Stimulated activated CD4-positive, alpha-beta T cell treated with anti-CD3 and anti-CD28 coated beads, Interleukin-12 subunit alpha, Interleukin-12 subunit beta, amount 100 ng/mL, for 48 hours (primary cell): ENCODE results near the gene AKAP13.

ENCODE experiments used
- DNase-seq, 3 donors: peaks; one replicate each; pipeline ENCODE4 v3.0.0-alpha.2; 2020; ENCODE audit warnings: low read depth in 2 of 3, low spot score in 1 of 3

Gene AKAP13

DNA sequence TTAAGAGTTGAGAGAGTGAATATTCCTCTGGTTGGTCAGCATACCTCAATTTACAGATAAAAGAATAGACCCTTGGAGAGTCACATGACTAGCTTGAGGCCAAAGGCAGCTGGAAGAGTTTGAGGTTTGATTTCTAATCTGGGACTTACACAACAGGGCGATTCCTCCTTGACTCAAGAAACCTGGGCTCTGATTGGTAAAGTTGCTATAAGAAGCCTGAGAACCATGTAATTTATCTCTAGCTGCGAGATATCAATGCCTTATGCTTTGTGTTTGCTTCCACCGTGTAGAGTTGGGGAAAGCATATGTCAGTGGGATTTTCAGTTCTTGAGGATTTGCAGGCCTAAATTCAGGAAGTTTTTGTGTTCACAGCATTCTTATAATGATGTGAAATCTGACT lies 208.3 kb downstream of the AKAP13 start:
- DNase-seq = no peak

DNA sequence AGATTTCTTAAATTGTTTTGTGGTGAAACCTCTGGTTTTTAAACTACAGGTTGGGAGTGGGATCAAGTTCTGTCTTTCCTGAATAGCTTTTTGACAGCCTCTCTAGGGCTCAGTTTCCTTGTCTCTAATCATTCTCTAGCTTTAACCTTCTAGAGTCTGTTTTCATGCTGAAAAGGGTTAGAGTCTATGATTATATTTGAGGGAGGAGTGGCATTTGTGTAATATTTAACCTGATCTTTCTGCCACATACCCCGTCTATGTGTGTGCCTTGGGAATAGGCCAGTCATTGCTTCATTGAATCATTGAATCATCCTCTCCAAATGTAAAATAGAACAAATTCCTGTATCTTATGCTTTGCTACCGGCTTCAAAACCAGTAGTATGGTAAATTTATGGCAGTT lies 209.4 kb downstream of the AKAP13 start:
- no peak for DNase-seq

DNA sequence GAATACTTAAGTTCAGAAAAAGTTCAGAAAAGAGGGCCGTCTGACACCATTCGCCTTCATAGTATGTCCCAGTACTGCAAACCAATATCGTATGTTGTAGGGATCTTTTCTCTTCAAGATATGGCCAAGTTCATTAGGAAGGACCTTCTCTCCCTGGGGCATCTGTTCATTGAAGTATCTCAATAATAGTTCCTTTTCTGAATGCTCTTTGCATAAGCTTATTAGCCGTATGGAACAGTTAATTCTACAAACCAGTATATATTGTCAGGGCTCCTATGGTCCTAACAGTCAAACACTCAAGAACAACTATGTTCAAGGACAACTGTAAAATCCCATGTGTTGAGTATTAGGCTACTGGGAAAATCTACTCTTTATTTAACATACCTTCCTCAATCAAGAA lies 211.2 kb downstream of the AKAP13 start:
- no peak for DNase-seq

DNA sequence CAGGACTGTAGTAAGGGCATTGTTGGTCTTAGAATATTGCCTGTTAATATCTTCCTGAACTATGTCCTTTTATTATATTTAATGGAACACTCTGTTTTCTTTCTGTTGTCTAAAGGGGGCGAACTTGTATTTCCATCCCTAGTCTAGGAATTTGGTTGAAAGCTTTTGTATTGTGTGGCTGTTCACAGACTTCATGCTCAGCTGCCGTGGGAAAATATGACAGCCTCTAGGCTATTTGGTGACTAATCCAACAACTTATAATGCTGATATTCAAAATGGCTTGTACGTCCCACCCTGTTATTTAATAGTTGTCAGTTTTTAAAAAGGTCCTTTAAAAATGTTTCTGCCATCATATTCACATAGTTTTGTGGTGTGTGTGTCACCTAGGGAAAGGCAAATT lies 211.7 kb downstream of the AKAP13 start:
- no peak for DNase-seq

DNA sequence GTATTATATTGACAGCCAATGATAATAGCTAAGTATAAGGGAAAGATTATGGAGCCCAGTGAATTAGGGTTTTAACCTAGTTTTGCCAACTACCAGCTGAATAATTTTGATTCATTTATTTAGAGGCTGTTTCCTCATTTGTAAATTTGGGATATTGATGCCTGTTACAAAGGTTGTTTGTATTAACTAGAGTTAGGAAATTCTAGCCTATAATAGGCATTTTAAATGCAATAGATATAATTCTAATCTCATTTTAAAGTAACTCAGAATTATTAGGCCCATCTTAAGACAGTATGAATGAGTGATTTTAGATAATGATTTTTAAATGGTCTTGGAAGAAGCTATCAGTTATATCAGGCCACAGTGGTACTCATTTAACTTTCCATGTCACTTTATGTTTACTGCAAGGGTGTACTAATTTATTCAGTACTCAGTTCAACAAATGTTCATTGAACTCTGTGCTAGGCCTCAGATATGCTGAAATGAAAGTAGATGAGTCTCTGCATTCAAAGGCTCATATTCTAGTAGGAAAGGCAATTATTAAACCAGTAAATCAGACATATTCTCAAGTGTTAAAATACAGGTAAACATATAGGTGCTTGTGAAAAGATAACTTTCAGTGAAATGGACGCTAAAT lies 213.5 kb downstream of the AKAP13 start:
- DNase-seq = no peak

DNA sequence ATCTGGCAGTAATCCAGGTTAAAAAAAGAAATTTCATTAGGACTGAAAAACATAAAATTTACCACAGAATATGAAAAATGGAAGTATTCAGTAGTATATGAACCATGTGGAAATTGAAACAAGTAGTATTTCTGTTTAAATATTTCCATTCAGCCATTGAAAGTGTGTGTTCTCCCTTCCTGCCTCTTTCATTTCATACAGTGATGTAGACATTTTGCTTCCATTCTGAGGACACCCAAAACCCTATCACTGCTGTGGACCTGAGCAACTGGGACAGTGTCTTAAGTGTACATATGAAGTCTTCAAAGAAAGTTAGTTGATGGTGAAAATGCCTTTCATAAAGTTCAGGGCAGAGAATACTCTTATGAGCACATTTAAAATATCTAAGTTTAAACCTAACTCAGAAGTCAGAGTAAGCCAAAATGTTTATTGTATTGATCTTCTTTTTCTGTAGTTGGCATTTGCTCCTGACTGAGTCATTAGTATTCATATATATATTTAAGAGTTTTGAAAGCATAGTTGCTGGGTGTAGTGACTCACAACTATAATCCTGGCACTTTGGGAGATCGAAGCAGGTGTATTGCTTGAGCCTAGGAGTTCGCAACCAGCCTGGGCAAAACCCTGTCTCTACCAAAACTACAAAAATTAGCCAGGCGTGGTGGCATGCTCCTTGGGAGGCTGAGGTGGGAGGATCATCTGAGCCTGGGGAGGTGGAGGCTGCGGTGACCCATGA lies 215.6 kb downstream of the AKAP13 start:
- no peak for DNase-seq

DNA sequence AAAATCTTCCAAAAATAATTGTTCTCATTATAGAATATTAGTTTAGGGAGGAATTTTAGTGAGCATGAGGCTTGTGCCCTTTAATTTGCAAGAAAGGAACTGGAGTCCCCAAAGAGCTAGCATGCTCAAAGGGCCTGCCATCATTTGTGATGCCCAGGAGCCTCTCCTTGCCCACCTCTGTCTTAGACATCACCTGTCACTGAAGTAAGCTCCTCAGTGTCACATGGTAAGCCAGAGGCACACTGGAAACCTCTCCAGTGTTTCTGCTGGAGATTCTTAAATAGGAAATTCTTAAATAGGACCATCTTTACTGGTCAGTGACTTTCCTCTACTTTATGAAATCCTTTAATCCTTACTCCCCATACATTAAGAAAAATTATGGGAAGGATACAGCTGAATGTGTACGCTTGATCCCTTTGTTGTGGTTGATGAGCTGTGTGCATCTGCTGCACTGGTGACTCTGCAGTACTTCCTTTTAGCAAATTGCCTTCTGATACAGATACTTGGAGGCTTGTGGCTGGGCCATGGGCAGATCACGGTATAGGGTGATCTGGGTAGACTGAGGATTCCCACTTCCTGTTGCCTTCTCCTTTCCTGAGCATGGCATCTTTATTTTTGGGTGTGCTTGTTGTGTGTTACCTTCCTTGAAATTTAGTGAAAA lies 216.9 kb downstream of the AKAP13 start:
- DNase-seq = no peak

DNA sequence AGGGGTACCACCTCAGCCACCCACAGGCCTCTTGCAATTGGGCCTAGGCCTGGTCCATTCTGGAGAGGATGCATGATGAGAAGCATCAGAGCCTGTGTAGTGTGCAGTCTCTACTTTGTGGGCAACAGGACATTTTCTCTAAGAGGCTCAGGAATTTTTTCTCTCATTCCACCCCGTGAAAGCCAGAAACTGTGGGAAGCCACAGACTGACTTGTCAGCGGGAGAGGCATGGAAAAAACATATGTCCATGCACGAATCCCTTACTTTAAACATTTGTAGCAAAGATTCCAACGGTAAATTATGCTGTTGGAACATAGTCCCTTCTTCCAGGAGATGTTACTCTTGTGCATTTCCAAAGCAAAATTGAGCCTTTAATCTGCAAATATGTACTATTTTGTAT lies 217.8 kb downstream of the AKAP13 start:
- DNase-seq = no peak

DNA sequence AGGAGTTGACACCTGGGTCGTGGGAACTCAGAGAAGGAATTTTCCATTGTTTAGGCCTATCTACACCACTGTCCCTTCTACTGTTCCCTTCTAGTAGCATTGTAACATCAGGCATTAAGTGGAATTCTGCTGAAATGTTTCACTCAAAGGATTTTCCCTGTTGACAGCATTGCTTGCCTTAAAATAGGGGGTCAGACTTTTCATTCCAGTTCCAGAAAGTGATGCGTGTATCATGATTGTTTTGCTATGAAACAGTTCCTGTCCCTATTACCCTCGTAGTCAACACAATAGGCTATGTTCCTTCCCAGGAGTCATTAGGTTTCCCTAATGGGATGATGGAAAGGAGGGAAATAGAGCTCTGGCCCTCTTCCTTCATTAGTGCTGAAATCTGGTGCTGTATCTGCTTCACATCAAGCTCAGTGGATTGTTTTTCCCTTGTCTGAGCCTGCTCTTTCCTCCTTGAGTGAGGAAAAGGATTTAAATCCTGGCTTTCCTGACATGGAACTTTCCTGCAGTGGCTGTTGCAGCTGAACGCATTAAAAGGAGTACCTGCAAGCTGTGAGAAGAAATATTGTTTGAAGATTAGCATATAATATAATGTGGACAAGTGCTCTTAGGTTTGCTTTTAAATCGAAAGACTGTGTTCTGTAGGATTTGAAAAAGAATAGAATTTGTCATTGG lies 218.5 kb downstream of the AKAP13 start:
- no peak for DNase-seq

DNA sequence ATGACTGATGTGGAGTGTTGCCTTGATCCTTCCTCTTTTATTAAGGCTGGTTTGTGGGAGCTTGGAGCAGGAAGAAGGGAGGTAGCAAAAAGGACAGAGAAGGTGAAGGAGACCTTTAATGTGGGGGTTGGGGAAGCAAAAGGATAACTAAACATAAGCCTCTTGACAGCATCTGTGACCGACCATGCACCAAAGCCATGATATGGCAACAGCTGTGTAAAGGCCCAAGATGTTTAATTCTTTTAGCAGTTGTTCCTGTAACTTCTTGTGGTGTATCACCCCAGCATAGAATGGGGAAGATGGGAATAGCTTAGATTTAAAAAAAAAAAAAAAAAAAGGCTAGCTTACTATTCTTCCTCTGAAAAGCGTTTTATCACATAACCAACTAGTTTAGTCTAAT lies 219.6 kb downstream of the AKAP13 start:
- DNase-seq = no peak

DNA sequence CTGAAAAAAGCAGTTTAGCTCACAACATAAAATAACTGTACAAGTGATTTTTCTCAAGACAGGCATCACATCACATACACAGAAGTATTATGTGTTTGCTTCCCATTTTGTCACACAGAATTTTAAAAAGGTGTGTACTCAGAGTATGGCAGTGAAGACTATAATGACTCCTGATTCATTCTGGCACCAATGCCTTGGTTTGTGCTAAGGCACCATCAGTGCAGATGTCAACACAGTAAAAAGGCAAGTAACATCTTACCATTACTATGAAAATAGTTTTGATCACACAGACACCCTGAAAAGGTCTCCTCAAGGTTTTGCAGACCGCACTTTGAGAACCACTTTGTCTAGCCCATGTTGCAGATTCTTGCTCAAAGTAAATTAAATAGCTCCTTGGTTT lies 222.8 kb downstream of the AKAP13 start:
- DNase-seq = no peak

DNA sequence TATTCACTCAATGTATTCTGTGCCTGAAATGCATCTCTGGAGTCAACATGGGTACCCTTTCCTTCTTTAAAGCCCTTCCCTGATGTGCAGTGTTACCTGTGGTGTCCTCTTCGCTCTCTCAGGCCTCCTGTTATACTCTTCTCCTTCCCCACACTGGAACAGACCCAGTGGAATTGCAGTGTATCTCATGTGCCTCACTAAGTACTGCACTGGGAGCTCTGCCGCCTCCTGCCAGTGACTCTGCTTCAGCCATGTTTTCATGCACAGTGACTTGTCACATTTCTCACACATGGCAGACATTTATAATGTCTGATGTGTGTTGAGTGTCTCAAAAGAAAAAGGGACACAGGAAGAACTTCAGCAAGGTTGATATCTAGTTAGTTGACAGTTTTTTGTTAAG lies 223.3 kb downstream of the AKAP13 start:
- no peak for DNase-seq

DNA sequence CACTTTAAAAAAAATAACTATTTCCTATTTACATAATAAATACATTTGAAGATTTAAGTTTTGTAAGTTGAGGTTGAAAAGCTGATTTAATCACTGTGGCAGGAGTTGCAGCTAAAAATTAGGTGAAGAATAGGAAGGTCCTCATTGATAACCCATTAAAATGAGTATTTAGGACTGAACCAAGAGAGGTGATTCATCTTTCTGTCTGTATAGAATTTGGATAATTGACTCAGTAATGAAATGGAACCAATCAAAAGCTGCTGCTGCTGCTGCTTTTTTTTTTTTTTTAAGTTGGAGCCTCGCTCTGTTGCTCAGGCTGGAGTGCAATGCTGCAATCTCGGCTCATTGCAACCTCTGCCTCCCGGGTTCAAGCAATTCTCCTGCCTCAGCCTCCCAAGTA lies 223.8 kb downstream of the AKAP13 start:
- no peak for DNase-seq

DNA sequence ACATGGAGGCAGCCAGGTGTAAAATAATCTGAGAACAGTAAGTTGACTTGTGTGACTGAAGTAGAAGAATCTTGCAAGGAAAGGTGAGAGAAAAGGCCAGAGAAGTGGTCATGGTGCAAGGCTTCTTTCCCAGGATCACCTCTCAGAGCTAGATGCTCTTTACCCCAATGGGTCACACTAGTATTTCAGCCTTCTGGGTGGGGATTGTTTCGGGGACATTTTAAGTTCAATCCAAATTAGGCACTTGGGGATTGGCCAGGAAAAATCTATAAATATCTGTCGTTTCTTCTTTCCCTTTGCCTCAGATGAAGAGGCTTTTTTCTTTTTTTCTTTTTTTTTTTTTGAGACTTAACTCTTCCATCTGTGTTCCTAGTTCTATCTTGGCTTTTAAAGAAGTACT lies 226.3 kb downstream of the AKAP13 start:
- no peak for DNase-seq

DNA sequence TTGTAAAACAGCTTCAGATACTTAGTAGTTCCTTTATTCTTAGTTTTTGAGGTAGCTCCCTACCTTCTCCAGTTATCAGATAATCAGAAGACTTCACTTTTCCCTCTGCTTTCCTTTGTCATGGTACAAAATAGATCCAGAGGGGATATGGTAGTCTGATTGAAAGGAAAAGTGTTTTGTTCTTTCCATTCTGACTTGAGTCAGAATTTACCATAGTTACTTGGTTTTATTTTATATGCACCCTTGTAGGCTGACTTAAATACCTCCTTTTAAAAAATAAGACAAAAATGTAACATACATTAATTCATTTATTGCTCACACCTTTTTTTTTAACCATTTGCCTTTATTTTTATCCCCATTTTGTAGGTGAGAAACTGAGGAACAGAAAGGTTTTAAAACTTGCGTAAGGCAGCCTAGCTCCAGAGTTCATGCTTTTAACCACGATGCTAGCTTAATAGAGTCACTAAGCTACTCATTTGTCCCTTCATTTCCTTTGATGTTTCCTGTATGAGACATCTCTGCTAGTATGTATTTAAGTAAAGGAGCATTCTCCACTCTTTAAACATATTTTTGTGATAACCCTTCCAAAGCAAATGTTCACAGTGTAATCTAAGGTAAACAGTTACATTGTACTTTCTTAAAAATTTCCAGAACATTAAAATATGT lies 226.9 kb downstream of the AKAP13 start:
- DNase-seq = no peak

DNA sequence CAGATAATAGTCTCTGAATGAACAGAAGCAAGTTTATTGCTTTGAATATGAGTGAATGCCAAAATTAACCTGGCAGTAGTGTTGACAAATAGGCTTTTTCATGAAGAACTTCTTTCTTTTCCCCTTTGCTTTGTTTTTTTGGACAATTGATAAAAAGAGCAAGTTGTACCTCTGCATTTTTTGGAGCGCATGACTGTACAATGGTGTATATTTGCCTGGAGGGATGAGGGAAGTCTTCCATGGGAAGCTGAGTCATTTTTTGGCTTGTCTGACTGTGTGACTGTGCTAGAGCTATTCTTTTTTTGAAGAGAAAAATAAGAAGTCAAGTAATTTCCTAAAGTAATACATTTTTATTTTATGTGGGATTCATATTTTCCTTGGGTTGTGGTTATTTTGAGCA lies 227.4 kb downstream of the AKAP13 start:
- DNase-seq = no peak

DNA sequence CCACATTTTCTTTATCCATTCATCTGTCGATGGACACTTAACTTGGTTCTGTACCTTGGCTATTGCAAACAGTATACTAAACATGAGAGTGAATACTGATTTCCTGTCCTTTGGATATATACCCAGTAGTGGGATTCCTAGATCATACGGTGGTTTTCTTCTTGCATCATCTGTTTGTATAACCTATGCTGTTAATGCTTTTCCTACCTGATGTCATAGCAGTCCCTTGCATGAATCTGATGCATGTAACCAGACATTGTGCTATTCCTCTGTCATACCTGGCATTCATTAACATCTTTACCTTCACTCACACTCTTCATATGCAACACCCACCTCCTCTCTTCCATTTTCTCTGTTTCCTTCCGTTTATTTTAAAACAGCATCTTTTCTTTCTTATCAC lies 229.1 kb downstream of the AKAP13 start:
- no peak for DNase-seq

DNA sequence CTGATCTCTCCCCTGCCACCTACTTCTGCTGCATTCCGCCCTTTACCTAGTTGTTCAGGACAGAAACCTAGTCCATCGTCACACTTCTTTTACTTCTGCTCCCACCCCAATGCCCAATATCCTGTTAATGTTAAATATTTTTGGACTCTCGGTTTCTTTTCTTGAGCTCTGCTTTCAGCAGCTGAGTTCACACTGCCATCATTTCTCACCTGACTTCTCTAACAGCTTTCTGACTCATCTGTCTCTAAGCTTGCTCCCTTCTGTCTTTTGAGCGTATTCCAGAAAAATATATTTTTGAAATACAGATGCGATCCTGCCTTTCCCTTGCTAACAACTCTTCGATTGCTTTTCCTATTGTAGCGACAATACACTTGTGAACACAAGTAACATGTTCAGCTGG lies 231.0 kb downstream of the AKAP13 start:
- DNase-seq = no peak

DNA sequence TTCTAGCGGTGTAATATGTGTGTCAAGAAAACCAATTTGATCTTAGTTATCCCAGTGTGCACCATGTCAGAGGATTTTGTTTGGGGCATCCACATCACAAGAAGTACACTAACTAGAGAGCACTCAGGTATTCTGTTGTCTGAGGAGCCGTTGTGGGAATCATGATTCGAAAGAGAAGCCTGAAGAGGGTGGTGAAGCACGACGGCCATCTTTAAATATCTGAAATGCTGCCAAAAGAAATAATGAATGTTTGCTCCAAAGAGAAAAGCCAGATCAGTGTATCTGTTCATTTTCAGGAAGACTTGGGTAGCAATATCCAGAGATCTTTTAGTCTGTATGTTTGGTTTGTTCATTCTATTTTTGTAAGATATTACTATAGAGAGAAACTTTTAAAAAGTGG lies 233.7 kb downstream of the AKAP13 start:
- DNase-seq = no peak

DNA sequence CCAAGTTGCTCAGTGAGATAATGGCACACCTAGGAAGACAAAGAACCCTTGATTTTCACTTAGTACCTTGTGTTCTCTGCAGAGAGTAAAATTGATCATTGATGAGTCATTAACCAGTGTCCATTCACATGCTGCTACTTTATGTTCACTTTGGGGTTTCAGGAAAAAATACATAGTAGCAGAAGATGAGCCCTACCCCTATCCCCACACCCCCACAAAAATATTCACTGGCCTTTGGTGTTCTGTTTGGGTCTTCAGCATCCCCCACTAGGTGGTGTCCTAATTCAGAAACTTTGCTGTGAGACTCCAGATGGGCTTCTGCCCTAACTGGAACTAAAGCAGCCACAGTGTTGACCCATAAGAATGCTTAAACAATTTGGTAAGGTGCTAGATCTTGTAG lies 235.5 kb downstream of the AKAP13 start:
- no peak for DNase-seq

DNA sequence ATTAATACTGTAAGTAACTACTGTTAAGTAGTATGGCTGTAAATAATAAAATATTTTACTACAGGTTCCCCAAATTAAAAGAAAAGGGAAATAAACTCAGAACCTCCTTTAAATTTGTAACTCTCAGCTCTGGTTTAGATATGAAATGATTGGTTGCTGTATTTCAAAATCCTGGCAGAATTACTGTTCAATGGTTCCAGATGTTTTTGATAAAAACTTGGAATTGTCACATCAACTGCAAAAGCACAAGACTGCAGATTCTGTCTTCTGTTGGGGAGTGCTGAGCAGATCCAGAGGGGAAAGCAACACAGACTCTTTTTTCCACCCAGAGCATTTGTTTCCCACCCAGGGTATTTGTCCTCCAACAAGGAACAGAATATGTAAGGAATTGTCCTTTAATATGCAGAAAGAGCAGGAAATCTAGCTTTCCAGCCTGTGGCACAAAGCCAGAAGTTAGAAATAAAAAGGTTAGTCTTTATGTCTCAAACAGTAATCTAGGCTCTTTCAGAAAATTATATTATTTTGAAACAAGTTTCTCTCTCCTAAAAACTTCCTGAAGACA lies 236.2 kb downstream of the AKAP13 start:
- DNase-seq = no peak

DNA sequence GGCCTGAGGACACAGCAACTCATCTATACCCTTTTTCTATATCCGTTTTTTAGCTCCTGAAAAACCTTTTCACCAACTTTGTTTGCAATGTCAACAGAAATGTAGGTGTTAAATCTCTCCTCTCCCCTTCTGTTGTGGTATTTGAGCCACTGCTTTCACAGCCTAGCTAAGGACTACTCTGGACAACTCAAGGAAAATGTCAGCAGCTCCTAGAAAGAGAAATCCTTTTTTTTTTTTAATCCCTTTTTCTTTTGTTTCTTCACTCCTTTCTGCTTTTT lies 237.8 kb downstream of the AKAP13 start:
- no peak for DNase-seq
